K562 (cell line): Measurements from ENCODE around the gene SMYD2. TPM values are rescaled to one million over a fixed set of nuclear protein-coding genes. Genes with fewer than 3 reads are reported as not detected.

ENCODE experiments used
- ATAC-seq: fragments of 200-7000 bp; cut with Tn5 transposase; 3 replicates; pipeline ENCODE4 v1.9.1; 2020; ENCODE audit warnings: moderate library complexity
- BruUV-seq: library from RNA; stranded (reverse); fragments of 400-500 nt; replicated peaks from 2 replicates; lab custom pipeline; 2021; lab: Mats Ljungman, UMichigan
- CTCF ChIA-PET: fragments of 300-600 bp; formaldehyde crosslinking; extraction: SDS; loops from one replicate; lab custom pipeline; 2021; ENCODE audit warnings: low intra/inter-chr PET ratio; lab: Yijun Ruan, JAX
- POLR2A ChIA-PET: fragments of 300-600, 350-650 bp; sonication (Branson Sonifier 250); formaldehyde crosslinking; extraction: SDS; loops from one replicate; lab custom pipeline; 2021; ENCODE audit warnings: antibody characterized with exemption, inconsistent platforms; lab: Yijun Ruan, JAX
- DNase-seq, 4 experiments: peaks; one replicate each; pipeline versions ENCODE4 v3.0.0 to v3.0.0-alpha.2; 2011 to 2018; ENCODE audit warnings: low spot score in 3 of 4, mixed read lengths in 3 of 4; ENCODE audit errors: extremely low read depth in 1 of 4
- FAIRE-seq: peaks from 2 replicates; lab custom pipeline; 2011; peaks lifted over from hg19 to GRCh38; lab: Jason Lieb, UNC
- H2AFZ ChIP-seq: 2 replicates; pipeline ENCODE4 v1.6.0; 2011; ENCODE audit warnings: low read depth, low read length, control low read depth, inconsistent platforms
- H3K27ac ChIP-seq: fragments of 200-600 bp; 3 replicates; pipeline ENCODE4 v1.8.0; 2011; ENCODE audit warnings: low read depth, mild to moderate bottlenecking, control low read depth, inconsistent platforms, low read length, moderate library complexity, mixed read lengths; ENCODE audit errors: extremely low read depth
- H3K27me3 ChIP-seq, 2 experiments: fragments of 300-600 bp in 1 of 2; 2 replicates in 1 of 2; 3 replicates in 1 of 2; pipeline versions ENCODE4 v1.6.0 to v1.8.0; 2011; ENCODE audit warnings: inconsistent platforms in 2 of 2, low read length in 2 of 2, mild to moderate bottlenecking in 1 of 2, mixed read lengths in 1 of 2, moderate library complexity in 1 of 2; ENCODE audit not compliant: control insufficient read depth in 2 of 2, insufficient read depth in 2 of 2
- H3K36me3 ChIP-seq: fragments of 300-600 bp; 3 replicates; pipeline ENCODE4 v1.8.0; 2011; ENCODE audit warnings: mild to moderate bottlenecking, low read length, inconsistent platforms; ENCODE audit not compliant: control insufficient read depth, insufficient read depth
- H3K4me1 ChIP-seq, 2 experiments: fragments of 200-600 bp in 1 of 2; replicated peaks in 1 of 2; 2 replicates in 1 of 2; 3 replicates in 1 of 2; pipeline versions ENCODE4 v1.5.1 to v1.8.0; 2011; ENCODE audit warnings: inconsistent platforms in 2 of 2, low read length in 2 of 2, mild to moderate bottlenecking in 1 of 2, mixed read lengths in 1 of 2, moderate library complexity in 1 of 2; ENCODE audit not compliant: control insufficient read depth in 2 of 2, insufficient read depth in 2 of 2
- H3K4me2 ChIP-seq: 2 replicates; pipeline ENCODE4 v1.6.1; 2011; ENCODE audit warnings: low read length, control low read depth, inconsistent platforms, mixed read lengths; ENCODE audit not compliant: insufficient read depth
- H3K4me3 ChIP-seq: fragments of 200-600 bp; sonication (generic), shearing (Covaris generic); 2 replicates; pipeline ENCODE4 v1.5.1; 2016; ENCODE audit warnings: control low read depth, inconsistent platforms
- H3K79me2 ChIP-seq: fragments of 200-600 bp; 3 replicates; pipeline ENCODE4 v1.8.0; 2011; ENCODE audit warnings: low read length, inconsistent platforms; ENCODE audit not compliant: control insufficient read depth, insufficient read depth
- H3K9ac ChIP-seq, 2 experiments: 2 replicates each; pipeline versions ENCODE4 v1.6.0 to v1.6.1; 2011; ENCODE audit warnings: low read depth in 2 of 2, low read length in 2 of 2, control low read depth in 1 of 2, inconsistent platforms in 1 of 2, mild to moderate bottlenecking in 1 of 2, mixed read lengths in 1 of 2; ENCODE audit not compliant: insufficient read depth in 1 of 2
- H3K9me1 ChIP-seq: one replicate; pipeline ENCODE4 v1.6.0; 2011; ENCODE audit warnings: inconsistent platforms, mild to moderate bottlenecking, low read length, moderate library complexity; ENCODE audit not compliant: control insufficient read depth, insufficient read depth
- H3K9me3 ChIP-seq: replicated peaks from 2 replicates; pipeline ENCODE4 v1.5.1; 2011; ENCODE audit warnings: low read depth, low read length, inconsistent platforms; ENCODE audit not compliant: control insufficient read depth, insufficient read depth
- H4K20me1 ChIP-seq: replicated peaks from 2 replicates; pipeline ENCODE4 v1.6.1; 2011; ENCODE audit warnings: low read length, inconsistent platforms, mixed read lengths; ENCODE audit not compliant: control insufficient read depth, insufficient read depth
- CREB5 ChIP-seq: fragments of 250-450 bp; sonication (Bioruptor Pico); IDR thresholded peaks from 2 replicates; pipeline ENCODE4 v1.5.0; 2020; ENCODE audit warnings: mild to moderate bottlenecking
- E4F1 ChIP-seq: fragments of 250-450 bp; sonication (Bioruptor Pico); IDR thresholded peaks from 2 replicates; pipeline ENCODE4 v1.5.0; 2021; ENCODE audit warnings: mild to moderate bottlenecking, borderline replicate concordance
- MEIS2 ChIP-seq: fragments of 450-650 bp; IDR thresholded peaks from 2 replicates; pipeline ENCODE4 v1.6.1; 2014; ENCODE audit warnings: mild to moderate bottlenecking; ENCODE audit not compliant: partially characterized antibody
- XRCC4 ChIP-seq: IDR thresholded peaks from one replicate; pipeline ENCODE4 v1.6.1; 2011; ENCODE audit not compliant: insufficient read depth, insufficient read length; ENCODE audit errors: extremely low read depth
- WGBS: fragments of 100-300 bp; shearing (Covaris generic); methylation state at CpG from one replicate; pipeline ENCODE4 v1.1.6; 2016; ENCODE audit warnings: low coverage, mixed read lengths; ENCODE audit not compliant: insufficient coverage; ENCODE audit errors: missing lambda C conversion rate; 5-methylcytosine and 5-hydroxymethylcytosine counted together
- in situ Hi-C: fragments of 300-500 bp; cut with MboI; formaldehyde crosslinking; loops from 4 replicates; pipeline ENCODE4 v1.15.0; 2018; ENCODE audit warnings: inconsistent platforms, mixed read lengths
- intact Hi-C: fragments of 100-400 bp; cut with micrococcal nuclease; formaldehyde crosslinking; loops from 2 replicates; pipeline ENCODE4 v1.14.2; 2022
- polyA plus RNA-seq, 8 experiments: library from polyadenylated mRNA; depleted of rRNA in 4 of 8; stranded (reverse) in 5 of 8; unstranded in 3 of 8; fragments of >200 nt; fragmentation: Nextera tagmentation in 2 of 8; fragmentation: Illumina TruSeq in 1 of 8; extraction: Ambion mirVana in 2 of 8; extraction: Trizol in 1 of 8; gene quantifications; 2 replicates each; pipeline versions ENCODE4 v1.2.1 to v1.2.3, GENCODE V29; 2011 to 2014; ENCODE audit warnings: inconsistent platforms in 1 of 8, missing spikeins in 1 of 8
- total RNA-seq, 7 experiments: library from RNA; depleted of rRNA in 6 of 7; stranded (reverse); fragments of >200 nt in 6 of 7; fragmentation: Illumina TruSeq in 2 of 7; extraction: Trizol in 2 of 7; gene quantifications; 2 replicates each; pipeline versions ENCODE4 v1.2.1 to v1.2.3, GENCODE V29; 2011 to 2021; ENCODE audit warnings: low replicate concordance in 1 of 7
- TF ChIP-seq, protein P1 (sequence below), 2 experiments: IDR thresholded peaks; 2 replicates each; pipeline ENCODE4 v1.6.1; 2011; ENCODE audit warnings: borderline replicate concordance in 1 of 2, control low read depth in 1 of 2, low read depth in 1 of 2, low read length in 1 of 2, mild to moderate bottlenecking in 1 of 2, mixed read lengths in 1 of 2, moderate library complexity in 1 of 2; ENCODE audit not compliant: insufficient read depth in 1 of 2, insufficient read length in 1 of 2, poor library complexity in 1 of 2, severe bottlenecking in 1 of 2; ENCODE audit errors: extremely low read depth in 1 of 2

Gene SMYD2
- total and polyA plus RNA-seq, 9 of the 15 experiments (the other 6 are each of a cell fraction or from before 2014, with no cell fraction given), result 13.8 to 81.3 (median 39.9) TPM

DNA sequence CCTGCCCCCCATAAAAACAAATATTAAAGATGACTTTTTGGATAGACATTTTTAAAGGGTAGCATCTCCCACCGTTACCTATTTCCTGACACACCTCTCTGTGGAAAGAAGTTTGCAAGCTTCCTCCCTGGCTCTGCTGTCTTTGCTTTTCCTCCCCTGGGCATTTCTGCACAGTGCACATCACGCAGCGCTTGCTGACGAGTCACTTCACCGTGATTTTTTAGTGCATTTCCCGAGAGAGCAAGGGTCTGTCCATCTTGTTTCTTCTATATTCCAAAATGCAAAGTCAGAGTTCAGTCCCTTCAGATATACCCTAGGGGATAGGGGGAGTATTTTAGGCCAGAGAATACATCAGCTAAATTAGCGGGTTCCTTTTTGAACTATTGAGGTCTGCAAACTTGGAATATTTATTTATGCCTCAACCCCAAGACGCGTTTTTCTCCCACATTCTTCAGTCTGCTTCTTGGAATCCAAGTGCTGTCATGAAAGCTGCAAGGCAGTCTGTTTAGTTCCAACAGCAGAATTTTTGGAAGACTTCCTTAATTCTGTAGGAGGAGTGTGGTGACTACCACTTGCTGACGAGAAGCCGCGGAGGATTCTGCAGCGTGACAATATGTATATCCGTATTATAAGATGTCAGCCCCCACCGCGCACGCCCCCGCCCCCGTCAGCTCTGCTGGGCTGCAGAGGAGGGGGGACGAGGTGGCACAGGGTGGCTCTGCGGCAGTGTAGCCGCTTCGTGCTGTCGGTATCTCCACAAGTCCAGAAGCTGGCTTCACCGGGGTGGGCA is 22.4 kb downstream of the SMYD2 start:
- H3K79me2 ChIP-seq, result no peaks in the 10 kb centered on the region
- no peak overlapping the region for H3K9ac ChIP-seq
- FAIRE-seq (no peak), ATAC-seq (no peak), DNase-seq (no peak)
- BruUV-seq, result no TSS peak
- H3K9me1 ChIP-seq, result no peaks in the 10 kb centered on the region
- H3K27me3 ChIP-seq, result no peaks in the 10 kb centered on the region
- no peak overlapping the region for H3K4me2 ChIP-seq
- 0 out of 2 replicates have a peak, but pooled peaks cover 4% of the 10 kb centered on the region for H4K20me1 ChIP-seq
- WGBS, result 77% methylated on average over 25 of the region's 25 CpGs
- CTCF ChIA-PET, result no interaction called here
- H2AFZ ChIP-seq, result no peak overlapping the region
- no peaks in the 10 kb centered on the region for H3K9me3 ChIP-seq
- POLR2A ChIA-PET, result interaction anchor here (0.9 kb wide), 2 partner anchors 10 kb away, joined by 3 to 4 read pairs; no protein-coding TSS in a partner anchor
- no peak overlapping the region for H3K27ac ChIP-seq
- 0 out of 3 replicates have a peak, but pooled peaks cover 2% of the 10 kb centered on the region for H3K36me3 ChIP-seq
- in situ Hi-C loops (no loop called here), intact Hi-C loops (no loop called here)
- H3K4me1 ChIP-seq, result peaks cover 0 to 3% of the 10 kb centered on the region in 2 experiments; a peak in 1 of 5 replicates
- no peak overlapping the region for H3K4me3 ChIP-seq
- TF ChIP-seq XRCC4 (no peak), CREB5 (no peak), MEIS2 (no peak), E4F1 (CRISPR knock-in tag) (no peak)
- TF ChIP-seq, protein P1, sequence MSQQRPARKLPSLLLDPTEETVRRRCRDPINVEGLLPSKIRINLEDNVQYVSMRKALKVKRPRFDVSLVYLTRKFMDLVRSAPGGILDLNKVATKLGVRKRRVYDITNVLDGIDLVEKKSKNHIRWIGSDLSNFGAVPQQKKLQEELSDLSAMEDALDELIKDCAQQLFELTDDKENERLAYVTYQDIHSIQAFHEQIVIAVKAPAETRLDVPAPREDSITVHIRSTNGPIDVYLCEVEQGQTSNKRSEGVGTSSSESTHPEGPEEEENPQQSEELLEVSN (IDR thresholded peaks at IDR 0.05; ENCODE audit: borderline replicate concordance in 1 of 2, extremely low read depth in 1 of 2, insufficient read depth in 1 of 2, insufficient read length in 1 of 2, low read depth in 1 of 2, low read length in 1 of 2, poor library complexity in 1 of 2, severe bottlenecking in 1 of 2), result no peak
